NCI-H2196 treated with DMSO at 0.1 percent for 48 hours (cell line): ENCODE results near the gene EXT2.

Source experiments
- DNase-seq: peaks from one replicate; lab custom pipeline; 2025; ENCODE audit not compliant: unreplicated experiment; lab: John Stamatoyannopoulos, UW

Gene EXT2

DNA sequence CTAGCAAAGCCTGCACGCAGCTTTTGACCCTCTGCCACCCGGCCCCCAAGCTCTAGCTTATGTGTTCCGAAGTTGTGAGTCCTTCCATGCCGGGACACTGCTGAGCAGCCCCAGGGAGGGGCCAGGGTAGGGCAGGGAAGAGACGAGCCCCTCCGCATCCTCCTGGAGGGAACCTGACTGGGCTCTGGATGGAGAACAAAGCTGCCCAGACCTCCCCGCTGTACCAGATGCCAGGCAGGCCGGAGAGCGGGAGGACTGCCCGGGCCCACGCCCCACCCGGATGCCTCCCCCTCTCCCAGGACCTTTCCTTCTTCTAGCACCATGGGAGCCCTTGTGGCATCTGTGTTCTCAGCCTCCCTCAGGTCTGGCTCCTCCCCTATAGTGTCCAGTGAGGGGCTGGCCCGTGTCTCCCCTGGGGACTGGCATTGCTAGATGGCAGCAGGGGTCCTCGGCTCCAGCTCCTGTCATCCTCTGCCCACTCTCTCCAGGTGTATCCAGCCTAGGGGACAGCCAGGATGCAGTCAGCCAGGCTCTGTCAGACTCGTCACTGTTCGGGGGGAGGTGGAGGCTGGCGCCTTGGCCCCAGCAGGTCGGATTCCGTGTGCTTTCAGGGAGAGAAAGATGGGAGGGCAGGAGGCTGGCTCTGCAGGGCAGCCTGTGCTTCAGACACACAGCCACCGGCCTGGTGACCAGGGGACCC is 168.4 kb downstream of the EXT2 start:
- no peak for DNase-seq

DNA sequence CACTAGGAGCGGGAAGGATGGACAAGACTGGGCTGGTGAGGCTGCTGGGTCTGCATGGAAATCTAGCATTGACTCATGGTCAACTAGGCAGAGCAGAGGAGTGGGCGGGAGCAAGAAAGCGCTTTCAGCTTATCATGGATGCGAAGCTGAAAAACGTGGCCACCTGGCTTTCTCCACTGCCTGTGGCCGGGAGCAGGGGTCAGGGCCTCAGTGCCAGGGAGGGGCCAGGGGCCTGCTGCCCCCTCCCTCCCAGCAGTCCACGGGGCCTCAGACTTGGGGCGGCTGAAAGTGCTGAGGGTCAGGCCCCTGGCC is 168.9 kb downstream of the EXT2 start:
- no peak for DNase-seq

GRCh38 chr11:44264761-44265160 is 169.3 kb downstream of the EXT2 start:
- DNase-seq, result no peak

- DNase-seq, result no peak
Measured at GRCh38 chr11:44266056-44266780, 170.7 kb downstream of the EXT2 start.

DNA sequence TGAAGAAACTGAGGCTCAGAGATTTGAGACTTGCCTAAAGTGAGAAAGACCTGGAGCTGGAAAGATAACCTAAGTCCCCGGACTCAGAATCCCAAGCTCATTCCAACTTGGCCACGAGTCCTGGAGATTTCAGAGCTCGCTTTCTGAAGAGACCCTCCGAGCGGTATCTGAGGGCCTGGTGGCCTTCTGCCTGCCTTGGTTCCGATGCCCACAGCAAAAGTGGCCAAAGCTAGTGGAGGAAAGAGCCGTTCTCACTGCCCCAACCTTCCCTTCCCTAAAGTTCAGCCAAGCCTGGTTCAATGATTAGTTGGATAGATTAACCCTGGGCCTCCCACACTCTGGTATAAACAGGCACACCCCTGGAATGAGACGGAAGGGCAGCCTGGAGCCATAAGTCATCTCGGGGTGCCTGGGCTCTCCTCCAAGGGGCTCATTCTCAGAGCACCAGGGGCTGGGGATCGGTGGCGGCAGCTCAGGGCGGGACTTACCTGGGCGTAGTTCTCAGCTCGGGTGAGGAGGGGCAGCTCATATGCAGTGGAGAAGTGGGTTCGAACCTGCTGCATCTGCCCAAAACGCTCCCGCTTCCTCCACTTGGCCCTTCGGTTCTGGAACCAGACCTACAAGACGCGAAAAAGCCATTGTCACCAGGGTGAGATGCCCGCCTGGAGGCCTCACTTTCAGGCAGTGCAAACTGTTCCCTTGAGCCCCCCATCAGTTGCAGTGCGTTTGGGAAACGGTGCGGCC is 171.7 kb downstream of the EXT2 start:
- DNase-seq, result no peak

DNA sequence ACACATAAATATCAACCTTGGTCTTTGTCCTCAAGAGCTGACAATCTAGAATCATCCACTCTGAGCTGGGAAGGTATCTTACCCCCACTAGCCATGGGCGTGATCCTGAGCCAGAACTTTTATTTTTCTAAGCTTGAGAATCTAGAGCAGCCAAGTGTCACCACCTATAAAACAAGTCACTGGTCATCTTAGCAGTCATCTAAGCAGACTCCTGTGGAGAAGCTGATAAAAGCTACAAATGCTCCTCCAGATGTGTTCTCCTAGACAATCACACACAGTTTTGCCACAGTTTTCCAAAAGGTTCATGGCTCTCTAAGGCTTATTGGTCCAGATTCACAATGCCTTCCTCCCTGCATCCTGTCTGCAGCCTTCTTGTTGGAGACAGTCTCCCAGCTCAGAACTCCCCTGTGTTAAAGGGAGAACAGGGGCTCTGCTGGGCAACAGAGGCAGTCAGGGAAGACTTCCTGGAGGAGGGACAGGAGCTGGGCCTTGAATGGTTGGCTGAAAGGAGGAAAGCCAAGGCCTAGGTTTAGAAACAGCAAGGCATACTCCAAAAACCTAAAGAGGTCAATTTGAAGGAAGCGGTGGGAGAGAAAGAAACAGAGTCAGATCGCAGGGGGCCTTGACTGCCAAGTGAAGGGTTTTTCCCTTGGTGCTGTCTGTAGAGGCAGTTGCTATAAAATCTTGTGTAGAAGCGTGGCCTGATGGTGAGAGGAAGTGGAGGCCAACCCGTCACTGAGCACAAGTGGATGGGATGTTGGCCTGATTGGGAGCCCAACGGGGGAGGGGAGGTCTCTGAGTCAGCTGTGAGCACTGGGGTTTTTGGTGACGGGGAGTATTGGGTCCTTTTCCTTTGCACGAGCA is 172.5 kb downstream of the EXT2 start:
- no peak for DNase-seq

- no peak for DNase-seq
Measured at GRCh38 chr11:44268614-44269080, 173.2 kb downstream of the EXT2 start.

- no peak for DNase-seq
Measured at GRCh38 chr11:44269369-44270351, 174.2 kb downstream of the EXT2 start.

DNA sequence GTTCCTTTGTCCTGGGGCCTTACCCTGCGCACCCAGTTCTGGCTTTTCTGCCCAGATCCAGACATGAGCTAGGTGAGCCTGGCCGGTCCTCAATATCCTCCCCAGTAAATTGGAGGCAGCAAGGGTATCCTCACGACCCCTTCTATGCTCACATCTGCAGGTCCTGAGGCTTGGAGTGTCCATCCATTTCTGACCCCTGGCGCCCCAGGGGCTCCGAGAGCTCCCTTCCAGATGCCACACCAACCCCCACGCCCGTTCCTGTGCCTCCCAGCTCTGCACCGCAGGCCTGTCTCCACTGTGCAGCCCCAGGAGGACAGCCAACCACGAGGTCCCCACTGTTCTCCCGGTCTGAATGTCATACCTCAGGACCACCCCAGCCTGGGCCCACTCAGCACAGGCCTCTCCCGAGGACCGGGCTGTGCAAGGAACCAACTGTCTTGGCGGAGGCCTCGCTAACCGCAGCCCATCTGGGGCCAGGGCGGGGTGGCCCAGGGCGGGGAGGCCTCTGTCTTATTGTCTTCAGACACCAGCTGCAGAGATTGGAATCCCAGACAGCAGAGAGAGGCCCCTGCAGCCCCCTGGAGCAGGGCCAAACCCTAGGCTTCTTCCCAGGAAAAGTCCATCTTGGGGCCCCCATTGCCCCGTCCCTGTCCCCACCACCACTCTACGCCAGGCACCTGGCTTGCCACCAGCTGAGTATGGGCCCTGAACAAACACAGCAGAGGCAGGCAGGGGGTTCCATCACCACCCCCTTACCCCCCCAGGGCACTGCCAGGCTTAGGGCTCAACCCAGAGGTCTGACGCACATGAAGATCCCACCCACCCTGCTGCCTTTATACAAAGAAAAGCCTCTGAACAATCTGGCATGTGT is 175.2 kb downstream of the EXT2 start:
- no peak for DNase-seq

DNA sequence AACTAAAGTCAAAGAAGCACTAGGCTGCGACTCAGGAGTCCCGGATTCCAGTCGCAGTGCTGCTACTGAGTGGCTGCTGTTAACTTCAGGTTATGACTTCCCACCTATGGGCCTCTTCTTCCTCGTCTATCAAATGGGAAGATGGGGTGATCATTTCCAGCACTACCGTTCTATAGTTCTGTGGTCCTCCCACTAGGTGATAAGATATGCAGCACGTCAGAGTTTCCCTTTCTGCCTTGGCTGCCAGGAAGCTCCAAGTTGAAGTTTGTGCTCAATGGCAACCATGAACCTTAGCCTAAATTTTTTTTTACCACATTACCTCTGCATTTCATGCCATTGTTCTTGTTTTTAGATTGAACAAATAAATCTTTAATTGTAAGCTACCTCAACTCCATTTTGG is 175.8 kb downstream of the EXT2 start:
- DNase-seq, result no peak

GRCh38 chr11:44274404-44274803 is 178.9 kb downstream of the EXT2 start:
- DNase-seq, result no peak

- DNase-seq, result no peak
Measured at GRCh38 chr11:44275241-44275640, 179.8 kb downstream of the EXT2 start.

GRCh38 chr11:44275961-44276550 is 180.6 kb downstream of the EXT2 start:
- no peak for DNase-seq

DNA sequence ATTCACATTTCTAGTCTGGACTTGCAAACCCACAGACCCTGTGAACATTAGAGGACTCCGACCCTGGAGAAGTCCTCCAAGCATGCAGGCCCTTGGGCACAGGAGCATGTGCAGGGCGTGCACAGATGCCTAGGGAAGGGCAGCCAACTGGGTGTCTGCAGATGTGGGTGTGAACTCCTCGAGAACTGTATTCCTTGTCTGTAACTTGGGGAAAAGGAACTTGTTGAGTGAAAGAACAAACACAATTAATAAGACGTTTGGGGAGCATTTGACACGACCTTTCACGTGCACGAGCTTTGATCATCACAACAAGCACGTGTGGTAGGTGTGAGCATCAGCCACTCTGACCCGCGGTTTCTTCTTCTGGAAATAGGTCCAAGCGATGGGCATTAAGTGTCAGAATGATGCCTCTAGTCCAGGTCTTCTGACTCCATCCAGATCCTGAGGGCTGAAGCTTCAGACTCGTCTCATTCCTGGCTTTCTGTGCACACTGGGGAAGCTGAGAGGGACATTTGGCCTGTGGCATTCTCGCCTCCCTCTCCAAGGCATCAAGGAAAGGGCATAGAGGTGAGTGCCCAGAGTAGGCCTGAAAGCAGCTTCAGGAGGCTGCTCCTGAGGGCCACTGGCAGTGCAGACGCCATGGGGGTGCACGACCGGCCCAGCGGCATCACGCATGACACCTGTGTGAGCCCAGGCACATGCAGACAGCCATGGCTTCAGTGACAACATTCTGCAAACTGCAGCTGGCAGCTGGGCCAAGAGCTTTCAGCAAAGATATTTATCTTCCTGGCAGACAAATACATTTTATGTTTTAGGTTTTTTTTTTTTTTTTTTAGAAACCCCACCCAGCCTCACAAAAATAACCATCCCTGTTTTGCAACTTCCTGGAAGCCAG is 182.0 kb downstream of the EXT2 start:
- DNase-seq, result no peak

- no peak for DNase-seq
Measured at GRCh38 chr11:44279483-44279882, 184.0 kb downstream of the EXT2 start.

DNA sequence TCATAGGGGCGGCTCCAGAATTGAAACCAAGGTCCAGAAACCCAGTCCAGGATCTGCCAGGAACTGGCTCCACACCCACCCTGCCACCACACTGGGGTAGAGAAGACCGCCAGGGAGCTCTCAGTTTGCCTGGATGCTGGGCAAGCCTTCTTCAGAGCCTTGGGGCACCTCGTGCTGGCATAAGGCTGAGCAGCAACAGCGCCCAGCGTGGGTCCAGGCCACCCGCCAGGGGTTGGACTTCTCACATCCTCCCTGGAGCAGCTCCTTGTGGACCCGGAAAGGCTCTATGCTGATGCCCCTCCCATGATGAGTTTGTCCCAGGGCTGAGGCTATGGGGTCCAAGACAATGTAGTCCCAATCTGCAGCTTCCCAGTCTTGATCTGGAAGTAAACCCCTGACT is 184.8 kb downstream of the EXT2 start:
- no peak for DNase-seq

DNA sequence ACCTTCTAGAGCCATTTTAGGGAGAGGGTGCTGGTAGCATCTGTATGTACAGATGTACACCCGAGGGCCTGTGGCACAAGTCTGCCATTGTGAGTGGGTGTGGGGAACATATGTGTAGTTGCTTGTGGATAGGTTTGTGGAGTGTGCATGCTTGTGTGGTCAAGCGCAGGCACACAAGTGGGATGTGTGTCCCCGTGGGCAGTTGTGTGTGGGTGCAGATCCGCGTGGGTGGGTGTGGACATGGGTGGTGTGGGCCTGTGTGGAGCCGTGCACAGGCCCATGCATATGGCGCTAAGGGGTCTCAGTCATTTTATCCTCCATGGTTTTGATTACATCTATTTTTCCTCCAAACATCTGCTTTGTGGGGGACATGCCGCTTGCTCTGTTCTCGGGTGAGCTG is 185.7 kb downstream of the EXT2 start:
- no peak for DNase-seq

- no peak for DNase-seq
Measured at GRCh38 chr11:44282620-44283019, 187.1 kb downstream of the EXT2 start.
